A673 (cell line): Measurements from ENCODE around the gene PON3. TPM values are rescaled to one million over a fixed set of nuclear protein-coding genes. Genes with fewer than 3 reads are reported as not detected.

ENCODE experiments used
- BruUV-seq: library from RNA; stranded (reverse); fragments of 400-500 nt; replicated peaks from 2 replicates; lab custom pipeline; 2021; lab: Mats Ljungman, UMichigan
- CTCF ChIA-PET: fragments of 300-600 bp; sonication (Branson Sonifier 250); formaldehyde crosslinking; loops from one replicate; lab custom pipeline; 2022; ENCODE audit warnings: antibody characterized with exemption; lab: Charles Lee
- POLR2A ChIA-PET: fragments of 300-600 bp; sonication (Branson Sonifier 250); formaldehyde crosslinking; loops from one replicate; lab custom pipeline; 2022; ENCODE audit warnings: antibody characterized with exemption; ENCODE audit not compliant: low non-redundant PET; lab: Charles Lee
- DNase-seq: peaks from one replicate; pipeline ENCODE4 v3.0.0-alpha.2; 2015; ENCODE audit warnings: low spot score
- H3K27ac ChIP-seq: fragments of 200-600 bp; sonication (generic); 2 replicates; pipeline ENCODE4 v1.5.1; 2016; ENCODE audit warnings: mixed run types, low read depth, mild to moderate bottlenecking, mixed read lengths, antibody characterized with exemption, low read length; ENCODE audit not compliant: poor library complexity, severe bottlenecking
- H3K27me3 ChIP-seq: fragments of 200-600 bp; sonication (generic); replicated peaks from 2 replicates; pipeline ENCODE4 v1.6.1; 2017; ENCODE audit warnings: mixed run types, low read depth, mild to moderate bottlenecking, mixed read lengths, antibody characterized with exemption, low read length; ENCODE audit not compliant: insufficient read depth, poor library complexity
- H3K36me3 ChIP-seq: fragments of 200-600 bp; sonication (generic); 2 replicates; pipeline ENCODE4 v1.6.1; 2016; ENCODE audit warnings: mixed run types, mild to moderate bottlenecking, mixed read lengths, antibody characterized with exemption, low read length; ENCODE audit not compliant: insufficient read depth, poor library complexity, severe bottlenecking
- H3K4me1 ChIP-seq: fragments of 200-600 bp; sonication (generic); 2 replicates; pipeline ENCODE4 v1.6.1; 2017; ENCODE audit warnings: mixed run types, mild to moderate bottlenecking, mixed read lengths, antibody characterized with exemption, low read length; ENCODE audit not compliant: insufficient read depth, poor library complexity, severe bottlenecking
- H3K4me3 ChIP-seq: fragments of 200-600 bp; sonication (generic); 2 replicates; pipeline ENCODE4 v1.5.1; 2016; ENCODE audit warnings: low read depth, mixed run types, mild to moderate bottlenecking, mixed read lengths, low read length; ENCODE audit not compliant: poor library complexity, severe bottlenecking
- H3K9me3 ChIP-seq: fragments of 200-600 bp; sonication (generic); 2 replicates; pipeline ENCODE4 v1.6.1; 2016; ENCODE audit warnings: mixed run types, low read depth, mild to moderate bottlenecking, mixed read lengths, antibody characterized with exemption, low read length; ENCODE audit not compliant: poor library complexity, severe bottlenecking
- CTCF ChIP-seq: fragments of 300-800, 200-600 bp; sonication (generic); conservative IDR thresholded peaks from 2 replicates; pipeline ENCODE4 v1.5.1; 2017; ENCODE audit warnings: low read depth, mild to moderate bottlenecking, antibody characterized with exemption, low read length, moderate library complexity, mixed read lengths
- EZH2 ChIP-seq: fragments of 200-600 bp; sonication (generic); IDR thresholded peaks from 2 replicates; pipeline ENCODE4 v1.6.1; 2017; ENCODE audit warnings: borderline replicate concordance, low read depth, mild to moderate bottlenecking, mixed read lengths, antibody characterized with exemption, low read length; ENCODE audit not compliant: poor library complexity, severe bottlenecking
- intact Hi-C: fragments of 100-400 bp; cut with micrococcal nuclease; formaldehyde crosslinking; loops from one replicate; pipeline ENCODE4 v1.10.0; 2022; ENCODE audit not compliant: unreplicated experiment
- total RNA-seq: library from RNA; stranded (reverse); gene quantifications from 2 replicates; pipeline ENCODE4 v1.2.3, GENCODE V29; 2021

The PON3 gene
- total RNA-seq, 1 experiment from 2014 or later, result not detected

DNA sequence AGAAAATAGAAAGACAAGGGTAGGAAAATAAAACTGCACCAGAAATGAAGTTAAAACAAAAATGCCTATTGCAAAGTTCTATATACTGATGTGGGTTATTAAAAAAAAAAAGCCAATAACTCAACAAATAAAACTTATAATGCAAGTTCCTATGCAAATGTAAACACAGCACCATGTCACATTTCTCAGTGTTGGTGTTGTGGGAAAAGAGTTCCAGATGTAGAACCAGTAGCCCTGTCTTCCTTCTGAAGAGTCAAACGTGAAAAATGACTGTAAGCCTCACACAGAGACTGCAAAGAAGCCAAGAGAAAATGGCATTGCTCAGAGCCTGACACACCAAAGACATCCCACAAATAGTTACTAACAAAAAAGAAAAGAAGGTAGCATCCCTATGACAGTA, 28.5 kb upstream of the PON3 start:
- ChIA-PET POLR2A (no interaction called here), CTCF (no interaction called here)
- intact Hi-C loops, result no loop called here
- no peak for TF ChIP-seq CTCF
- no peak for TF ChIP-seq EZH2
- no TSS peak for BruUV-seq
- Histone ChIP-seq H3K27me3 (no peaks in the 10 kb centered on the region), H3K36me3 (no peaks in the 10 kb centered on the region), H3K27ac (no peak overlapping the region), H3K9me3 (no peaks in the 10 kb centered on the region), H3K4me3 (no peak overlapping the region), H3K4me1 (no peaks in the 10 kb centered on the region)
- no peak for DNase-seq

DNA sequence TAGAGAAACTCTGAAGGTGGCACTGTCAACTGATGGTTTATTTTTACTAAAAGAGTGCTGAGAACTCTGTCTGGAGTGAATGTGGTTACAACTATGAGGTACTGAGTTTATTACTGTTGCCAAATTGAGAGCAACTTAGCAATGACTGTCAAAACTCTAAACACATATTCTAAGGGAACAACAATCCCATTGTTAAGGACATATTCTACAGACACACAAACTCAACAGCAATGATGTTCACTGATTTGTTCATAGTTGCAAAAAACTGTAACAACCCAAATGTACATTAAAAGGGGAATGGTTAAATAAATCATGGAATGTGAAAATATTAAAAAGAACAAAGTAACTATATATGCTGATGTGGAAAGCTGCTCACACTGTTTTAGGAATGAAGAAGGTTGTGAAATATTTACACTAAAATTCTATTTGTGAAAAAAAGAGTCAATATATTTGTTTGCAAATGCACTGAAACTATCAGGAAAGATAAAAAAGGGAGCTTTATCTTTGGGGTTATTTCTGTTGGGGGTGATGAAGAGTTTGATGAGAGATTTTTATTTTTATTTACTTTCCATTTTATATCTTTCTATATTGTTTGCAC, 25.8 kb upstream of the PON3 start:
- no TSS peak for BruUV-seq
- no peaks in the 10 kb centered on the region for H3K36me3 ChIP-seq
- no peak overlapping the region for H3K4me3 ChIP-seq
- no peak for DNase-seq
- no peak overlapping the region for H3K27ac ChIP-seq
- no peaks in the 10 kb centered on the region for H3K9me3 ChIP-seq
- POLR2A ChIA-PET, result no interaction called here
- CTCF ChIA-PET, result no interaction called here
- no peaks in the 10 kb centered on the region for H3K27me3 ChIP-seq
- TF ChIP-seq CTCF (no peak), EZH2 (no peak)
- intact Hi-C loops, result no loop called here
- H3K4me1 ChIP-seq, result no peaks in the 10 kb centered on the region

DNA sequence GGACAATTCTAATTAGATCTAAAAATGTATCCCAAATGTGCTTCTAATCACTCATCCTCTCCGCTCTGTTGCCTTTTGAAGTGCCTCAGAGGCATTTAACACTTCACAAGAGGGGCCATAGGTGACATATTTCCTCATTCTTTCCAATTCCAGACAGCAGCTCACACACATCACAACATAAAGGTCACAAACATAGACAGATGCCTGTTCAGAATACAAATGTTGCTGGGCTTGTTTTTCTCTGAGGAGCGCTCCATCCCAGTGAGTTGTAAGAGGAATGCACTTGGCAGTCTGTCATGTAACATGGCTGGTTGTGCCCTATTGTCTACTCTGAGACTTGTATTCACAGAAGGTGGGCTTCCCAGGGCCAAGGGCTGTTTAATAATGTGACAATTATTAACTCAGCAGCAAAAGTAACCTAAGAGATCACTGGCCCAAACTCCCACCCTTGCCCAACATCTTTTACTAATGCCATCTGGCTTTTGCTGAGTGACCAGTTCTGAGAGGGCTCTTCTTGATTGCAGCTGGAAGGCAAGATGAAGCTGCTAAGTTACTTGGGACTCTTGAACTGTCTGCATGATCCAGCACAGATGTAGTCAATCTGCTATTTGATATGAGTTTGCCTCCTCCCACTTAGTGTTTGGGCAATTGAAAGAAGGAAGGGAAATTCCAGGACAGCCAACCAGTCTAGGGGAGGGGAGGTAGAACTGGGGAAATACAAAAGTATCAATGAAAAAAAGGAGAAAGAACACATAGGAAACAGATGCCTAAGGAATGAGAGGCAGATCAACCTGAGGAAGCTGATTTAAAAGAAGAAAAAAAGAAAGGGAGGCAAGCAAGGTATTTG, 25.0 kb upstream of the PON3 start:
- Histone ChIP-seq H3K4me1 (no peaks in the 10 kb centered on the region), H3K27me3 (no peaks in the 10 kb centered on the region), H3K27ac (no peak overlapping the region), H3K36me3 (no peaks in the 10 kb centered on the region), H3K9me3 (no peaks in the 10 kb centered on the region), H3K4me3 (no peak overlapping the region)
- no peak for DNase-seq
- ChIA-PET CTCF (no interaction called here), POLR2A (no interaction called here)
- BruUV-seq, result no TSS peak
- TF ChIP-seq CTCF (no peak), EZH2 (no peak)
- intact Hi-C loops, result no loop called here
